Lower lobe of right lung (tissue), 2 donors: Measurements from ENCODE around the gene SAMD7. TPM values are rescaled to one million over a fixed set of nuclear protein-coding genes. Genes with fewer than 3 reads are reported as not detected.

Experiments
- ATAC-seq, 2 donors: fragments of 200-7000 bp; cut with Tn5 transposase; one replicate each; pipeline ENCODE4 v1.9.1; 2020 to 2022; ENCODE audit warnings: mild to moderate bottlenecking in 2 of 2, moderate library complexity in 2 of 2
- DNase-seq: peaks from one replicate; pipeline ENCODE4 v3.0.0-alpha.2; 2020
- H3K27ac ChIP-seq: fragments of 200-600 bp; one replicate; pipeline ENCODE4 v1.8.0; 2022
- H3K27me3 ChIP-seq: fragments of 200-600 bp; one replicate; pipeline ENCODE4 v1.8.0; 2022; ENCODE audit warnings: low read depth
- H3K36me3 ChIP-seq: fragments of 200-600 bp; one replicate; pipeline ENCODE4 v1.8.0; 2022; ENCODE audit warnings: mild to moderate bottlenecking
- H3K4me1 ChIP-seq: fragments of 200-600 bp; one replicate; pipeline ENCODE4 v1.8.0; 2022
- H3K4me3 ChIP-seq: fragments of 200-600 bp; one replicate; pipeline ENCODE4 v1.8.0; 2022; ENCODE audit warnings: mild to moderate bottlenecking
- H3K9me3 ChIP-seq: fragments of 200-600 bp; one replicate; pipeline ENCODE4 v1.8.0; 2022
- intact Hi-C: fragments of 100-400 bp; cut with DNase I; formaldehyde crosslinking; loops from one replicate; pipeline ENCODE4 v1.11.0; 2022
- total RNA-seq: library from RNA; stranded (reverse); fragmentation: NEBNext Ultra II Directional; extraction: Animal tissue kit (Norgen Biotek cat#: 25700); gene quantifications from one replicate; pipeline ENCODE4 v1.2.1, GENCODE V29; 2021
- TF ChIP-seq, protein P1 (sequence below): fragments of 200-600 bp; IDR thresholded peaks from one replicate; pipeline ENCODE4 v1.8.0; 2022; ENCODE audit warnings: antibody characterized with exemption, mild to moderate bottlenecking
- donor health status: DM: no; HTN: yes; CAD: no; lungs with severe emphysema.

SAMD7 gene
- total RNA-seq, 1 donor from 2014 or later: not detected

- no peak overlapping the region for H3K27ac ChIP-seq
- no peaks in the 10 kb centered on the region for H3K27me3 ChIP-seq
- no peaks in the 10 kb centered on the region for H3K4me1 ChIP-seq
- TF ChIP-seq, protein P1, sequence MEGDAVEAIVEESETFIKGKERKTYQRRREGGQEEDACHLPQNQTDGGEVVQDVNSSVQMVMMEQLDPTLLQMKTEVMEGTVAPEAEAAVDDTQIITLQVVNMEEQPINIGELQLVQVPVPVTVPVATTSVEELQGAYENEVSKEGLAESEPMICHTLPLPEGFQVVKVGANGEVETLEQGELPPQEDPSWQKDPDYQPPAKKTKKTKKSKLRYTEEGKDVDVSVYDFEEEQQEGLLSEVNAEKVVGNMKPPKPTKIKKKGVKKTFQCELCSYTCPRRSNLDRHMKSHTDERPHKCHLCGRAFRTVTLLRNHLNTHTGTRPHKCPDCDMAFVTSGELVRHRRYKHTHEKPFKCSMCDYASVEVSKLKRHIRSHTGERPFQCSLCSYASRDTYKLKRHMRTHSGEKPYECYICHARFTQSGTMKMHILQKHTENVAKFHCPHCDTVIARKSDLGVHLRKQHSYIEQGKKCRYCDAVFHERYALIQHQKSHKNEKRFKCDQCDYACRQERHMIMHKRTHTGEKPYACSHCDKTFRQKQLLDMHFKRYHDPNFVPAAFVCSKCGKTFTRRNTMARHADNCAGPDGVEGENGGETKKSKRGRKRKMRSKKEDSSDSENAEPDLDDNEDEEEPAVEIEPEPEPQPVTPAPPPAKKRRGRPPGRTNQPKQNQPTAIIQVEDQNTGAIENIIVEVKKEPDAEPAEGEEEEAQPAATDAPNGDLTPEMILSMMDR: no peak
- no peaks in the 10 kb centered on the region for H3K9me3 ChIP-seq
- intact Hi-C loops: no loop called here
- ATAC-seq (no peak), DNase-seq (no peak)
- no peaks in the 10 kb centered on the region for H3K36me3 ChIP-seq
- H3K4me3 ChIP-seq: no peak overlapping the region
Measured at GRCh38 chr3:169913323-169913722, 2.0 kb downstream of the SAMD7 start.

- Histone ChIP-seq H3K9me3 (no peaks in the 10 kb centered on the region), H3K27me3 (no peaks in the 10 kb centered on the region), H3K4me1 (no peaks in the 10 kb centered on the region), H3K36me3 (no peaks in the 10 kb centered on the region), H3K4me3 (no peak overlapping the region), H3K27ac (no peak overlapping the region)
- intact Hi-C loops: no loop called here
- DNase-seq (no peak), ATAC-seq (no peak)
- TF ChIP-seq, protein P1: no peak
Measured at GRCh38 chr3:169914321-169914720, 2.9 kb downstream of the SAMD7 start.

GRCh38 chr3:169923189-169923588, 11.8 kb downstream of the SAMD7 start:
- Histone ChIP-seq H3K36me3 (no peaks in the 10 kb centered on the region), H3K4me1 (no peaks in the 10 kb centered on the region), H3K27ac (no peak overlapping the region), H3K27me3 (no peaks in the 10 kb centered on the region), H3K4me3 (no peak overlapping the region), H3K9me3 (no peaks in the 10 kb centered on the region)
- ATAC-seq: peak in 1 of 2 donors; percentile 23
- TF ChIP-seq, protein P1: no peak
- intact Hi-C loops: no loop called here
- DNase-seq: no peak

- DNase-seq (no peak), ATAC-seq (no peak)
- TF ChIP-seq, protein P1: no peak
- Histone ChIP-seq H3K27me3 (no peaks in the 10 kb centered on the region), H3K27ac (no peak overlapping the region), H3K4me3 (no peak overlapping the region), H3K9me3 (no peaks in the 10 kb centered on the region), H3K36me3 (no peaks in the 10 kb centered on the region), H3K4me1 (no peaks in the 10 kb centered on the region)
- intact Hi-C loops: no loop called here
Measured at GRCh38 chr3:169923831-169924230, 12.5 kb downstream of the SAMD7 start.

DNA sequence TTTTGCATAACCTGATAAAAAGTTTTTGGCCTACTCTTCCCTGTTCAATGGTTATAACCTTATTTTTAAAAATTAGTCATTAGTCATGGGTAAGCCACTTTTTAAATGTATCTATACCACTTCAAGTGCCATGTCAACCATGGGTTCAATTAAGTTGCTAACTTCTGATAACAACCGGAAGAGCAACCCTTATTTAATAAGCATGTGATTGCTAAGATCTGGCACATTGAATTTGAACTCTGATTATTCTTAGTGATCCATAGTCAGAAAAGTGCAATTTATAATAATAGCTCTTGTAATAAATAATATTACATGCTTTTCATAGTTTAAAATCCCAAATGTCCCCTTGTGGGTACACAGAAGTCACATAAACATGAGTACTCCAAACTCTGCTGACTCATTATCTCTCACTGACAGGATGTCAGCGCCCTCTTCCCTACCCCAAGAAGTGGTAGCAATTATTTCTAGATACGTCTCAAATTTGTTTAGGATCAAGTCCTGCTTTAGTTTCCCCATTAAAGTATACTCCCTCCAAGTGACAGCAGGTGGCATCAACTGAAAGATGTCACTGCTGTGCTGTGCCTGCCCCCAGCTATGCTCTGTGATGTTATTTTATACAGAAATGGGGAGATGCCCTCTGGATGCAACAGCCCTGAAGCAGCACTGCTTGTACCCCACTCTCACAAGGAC, 18.6 kb downstream of the SAMD7 start:
- TF ChIP-seq, protein P1: no peak
- no peak for DNase-seq
- no peaks in the 10 kb centered on the region for H3K9me3 ChIP-seq
- no peaks in the 10 kb centered on the region for H3K27me3 ChIP-seq
- H3K4me3 ChIP-seq: no peak overlapping the region
- no peaks in the 10 kb centered on the region for H3K36me3 ChIP-seq
- no peaks in the 10 kb centered on the region for H3K4me1 ChIP-seq
- H3K27ac ChIP-seq: no peak overlapping the region
- no peak for ATAC-seq
- intact Hi-C loops: no loop called here
